HG03095 (cell line): ENCODE results near the gene EFNA3.

Source experiments
- ATAC-seq: cut with Tn5 transposase; IDR thresholded peaks from one replicate; pipeline ENCODE4 v1.9.1; 2021; ENCODE audit warnings: moderate library complexity; ENCODE audit not compliant: unreplicated experiment

Gene EFNA3

GRCh38 chr1:155048449-155049334 lies 29.9 kb upstream of the EFNA3 start:
- ATAC-seq = no peak

- ATAC-seq = no peak
Measured at GRCh38 chr1:155049651-155050559, 28.7 kb upstream of the EFNA3 start.

DNA sequence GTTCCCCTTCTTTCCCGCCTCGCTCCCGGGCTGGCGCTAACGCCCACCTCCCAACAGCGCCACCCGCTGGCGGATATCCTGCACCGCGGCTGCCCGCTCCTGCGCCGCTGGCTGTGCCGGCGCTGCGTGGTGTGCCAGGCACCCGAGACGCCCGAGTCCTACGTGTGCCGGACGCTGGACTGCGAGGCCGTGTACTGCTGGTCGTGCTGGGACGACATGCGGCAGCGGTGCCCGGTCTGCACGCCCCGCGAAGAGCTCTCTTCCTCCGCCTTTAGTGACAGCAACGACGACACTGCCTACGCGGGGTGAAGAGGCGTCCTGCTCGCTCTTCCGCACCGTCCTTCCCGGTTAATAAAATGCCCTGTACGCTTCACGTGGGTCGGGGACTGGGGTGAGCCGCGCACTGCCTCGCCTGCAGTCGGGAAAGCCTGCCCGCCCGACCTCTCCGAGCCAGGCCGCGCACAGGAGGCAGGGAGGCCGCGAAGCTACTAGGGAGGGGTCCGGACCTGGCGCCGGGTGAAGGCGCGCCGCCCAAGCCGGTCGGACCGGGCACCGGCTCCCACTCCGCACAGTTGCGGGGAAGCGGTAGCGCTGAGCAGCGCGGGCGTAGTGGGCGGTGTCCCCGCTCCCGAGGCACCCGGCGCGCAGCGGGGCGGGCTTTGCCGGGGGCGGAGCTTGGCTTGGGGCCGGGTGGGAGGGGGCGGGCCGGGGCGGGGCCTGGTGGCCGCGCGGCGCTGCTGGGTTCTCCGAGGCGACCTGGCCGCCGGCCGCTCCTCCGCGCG lies 27.9 kb upstream of the EFNA3 start, which contains the start of gene ADAM15:
Gene ADAM15, plus strand, starts transcription at position 757 of the 782 bp plus-strand sequence. CDS start 71 bp downstream, outside the sequence.
- peak; percentile 50 for ATAC-seq

DNA sequence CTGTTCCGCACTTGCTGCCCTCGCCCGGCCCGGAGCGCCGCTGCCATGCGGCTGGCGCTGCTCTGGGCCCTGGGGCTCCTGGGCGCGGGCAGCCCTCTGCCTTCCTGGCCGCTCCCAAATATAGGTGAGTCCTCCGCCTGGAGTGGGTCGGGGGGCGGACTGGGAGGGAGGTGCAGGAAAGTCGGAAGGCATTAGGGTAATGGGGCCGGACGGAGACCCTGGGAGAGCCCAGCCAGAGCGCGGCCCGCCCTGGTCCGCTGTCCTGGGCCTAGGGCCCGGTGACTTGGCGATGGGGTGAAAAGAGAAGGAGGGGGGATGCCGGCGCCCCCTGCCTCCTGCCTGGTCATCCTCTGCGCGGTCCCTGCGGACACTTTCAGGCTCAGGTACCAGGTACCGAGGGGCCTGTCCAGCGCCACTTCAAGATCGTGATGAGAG lies 27.3 kb upstream of the EFNA3 start:
- no peak for ATAC-seq

DNA sequence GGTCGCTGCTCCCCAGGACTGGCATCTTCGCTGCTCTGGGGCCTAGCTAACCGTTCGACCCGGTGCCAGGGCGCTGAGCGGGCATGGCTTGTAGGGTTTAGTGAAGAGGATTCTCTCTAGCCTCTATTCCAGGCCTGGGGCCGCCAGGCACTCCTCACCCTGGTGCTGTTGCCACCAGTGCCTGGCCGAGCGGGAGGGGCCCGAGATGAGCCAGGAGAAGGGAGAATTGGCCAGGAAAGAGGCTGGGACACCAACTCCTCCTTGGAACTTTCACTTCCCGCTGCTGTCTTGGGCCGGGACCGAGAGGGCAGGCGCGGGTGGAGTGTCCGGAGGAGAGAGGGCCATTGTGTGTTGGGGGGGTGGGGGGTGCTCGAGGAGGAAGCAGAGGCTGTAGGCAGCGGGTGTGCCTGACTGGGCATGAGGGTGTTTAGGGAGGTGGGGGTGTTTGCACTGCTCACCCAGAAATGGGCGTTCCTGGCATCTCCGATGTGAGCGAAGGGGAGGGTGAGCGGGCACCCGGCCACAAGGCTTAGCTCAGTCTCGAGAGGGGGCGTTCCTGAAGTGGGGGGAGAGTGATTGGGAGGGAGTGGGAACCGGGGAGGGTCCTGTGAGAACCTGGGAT lies 26.7 kb upstream of the EFNA3 start:
- no peak for ATAC-seq

DNA sequence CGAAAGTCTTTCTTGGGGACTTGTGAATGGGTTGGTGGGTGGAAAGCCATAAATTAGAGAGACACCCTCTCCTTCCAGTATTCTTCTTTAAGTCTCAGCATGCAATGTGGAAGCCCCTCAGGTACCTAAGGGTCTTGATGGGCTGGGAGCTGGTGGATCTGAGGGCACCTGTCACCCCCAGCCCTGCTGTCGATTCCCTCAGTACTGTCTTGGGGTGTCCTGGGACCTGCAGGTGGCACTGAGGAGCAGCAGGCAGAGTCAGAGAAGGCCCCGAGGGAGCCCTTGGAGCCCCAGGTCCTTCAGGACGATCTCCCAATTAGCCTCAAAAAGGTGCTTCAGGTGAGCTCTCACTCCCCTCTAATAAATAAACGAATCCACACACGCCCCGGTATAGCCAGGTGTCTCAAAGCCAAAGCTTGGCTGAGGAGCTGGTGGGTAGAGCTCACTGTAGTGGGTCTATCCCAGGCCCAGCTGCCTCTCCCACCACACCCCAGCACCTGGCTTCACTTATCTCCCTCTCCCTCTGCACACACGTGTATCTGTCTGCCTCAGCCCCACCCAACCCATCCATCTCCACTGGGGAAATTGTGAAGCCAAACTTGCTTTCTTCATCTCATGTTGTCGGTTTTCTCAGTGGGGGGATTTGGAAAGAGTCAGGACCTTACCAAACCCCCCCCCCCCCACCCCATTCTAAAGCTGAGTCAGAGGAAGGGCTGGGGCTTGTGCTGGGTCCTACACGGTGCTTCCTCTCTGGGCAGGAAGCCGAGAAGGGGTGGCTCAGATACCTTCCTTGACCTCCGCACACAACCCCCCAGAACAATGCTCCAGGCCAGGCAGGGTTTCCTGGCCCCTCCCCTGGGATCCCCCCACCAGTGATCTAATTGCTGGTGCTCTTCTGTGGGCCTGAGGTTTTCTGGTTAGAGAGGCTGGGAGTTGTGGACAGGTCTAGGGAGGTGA lies 25.9 kb upstream of the EFNA3 start:
- no peak for ATAC-seq

- ATAC-seq = no peak
Measured at GRCh38 chr1:155053531-155054105, 25.0 kb upstream of the EFNA3 start.

GRCh38 chr1:155057104-155057503 lies 21.5 kb upstream of the EFNA3 start:
- ATAC-seq = no peak

DNA sequence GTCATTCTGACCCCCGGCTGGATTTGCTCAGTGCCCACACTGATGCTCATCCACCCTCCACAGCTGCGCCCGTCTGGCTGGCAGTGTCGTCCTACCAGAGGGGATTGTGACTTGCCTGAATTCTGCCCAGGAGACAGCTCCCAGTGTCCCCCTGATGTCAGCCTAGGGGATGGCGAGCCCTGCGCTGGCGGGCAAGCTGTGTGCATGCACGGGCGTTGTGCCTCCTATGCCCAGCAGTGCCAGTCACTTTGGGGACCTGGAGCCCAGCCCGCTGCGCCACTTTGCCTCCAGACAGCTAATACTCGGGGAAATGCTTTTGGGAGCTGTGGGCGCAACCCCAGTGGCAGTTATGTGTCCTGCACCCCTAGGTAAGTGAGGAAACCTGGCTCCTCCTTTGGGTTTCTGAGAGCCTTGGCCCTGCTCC lies 20.8 kb upstream of the EFNA3 start:
- no peak for ATAC-seq

- ATAC-seq = no peak
Measured at GRCh38 chr1:155060736-155061135, 17.9 kb upstream of the EFNA3 start.

DNA sequence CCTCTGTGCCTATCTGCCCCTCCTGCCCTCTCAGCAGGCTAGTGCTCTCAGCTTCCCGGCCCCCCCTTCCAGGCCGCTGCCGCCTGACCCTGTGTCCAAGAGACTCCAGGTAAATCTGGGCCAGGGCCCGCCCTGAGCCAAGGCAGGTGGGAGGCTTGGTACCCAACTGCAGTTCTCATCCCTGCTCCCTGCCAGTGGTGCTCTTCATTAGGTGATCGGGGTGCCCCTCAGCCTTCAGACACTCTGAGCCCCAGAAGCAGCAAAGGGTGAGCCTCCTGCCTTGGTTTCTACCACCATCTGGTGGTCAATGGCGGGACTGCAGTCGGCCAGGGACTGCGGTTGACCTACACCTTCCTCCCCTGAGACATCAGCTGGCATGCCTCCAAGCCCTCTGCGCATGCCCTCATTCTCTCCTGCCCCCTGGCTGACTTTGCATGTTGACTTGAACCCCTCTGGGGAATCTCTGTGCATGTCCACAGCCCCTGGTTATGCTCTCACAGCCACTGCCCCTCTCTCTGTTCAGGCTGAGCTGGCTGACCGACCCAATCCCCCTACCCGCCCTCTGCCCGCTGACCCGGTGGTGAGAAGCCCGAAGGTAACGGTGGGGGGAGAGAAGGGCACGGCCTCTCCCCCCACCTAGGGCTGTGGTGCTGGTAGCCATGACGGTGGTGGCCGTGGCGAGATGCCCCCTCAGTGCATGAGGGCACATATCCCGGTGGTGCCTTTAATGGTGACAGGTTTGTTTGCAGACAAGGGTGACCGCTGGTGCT lies 17.1 kb upstream of the EFNA3 start:
- peak; percentile 40 for ATAC-seq

DNA sequence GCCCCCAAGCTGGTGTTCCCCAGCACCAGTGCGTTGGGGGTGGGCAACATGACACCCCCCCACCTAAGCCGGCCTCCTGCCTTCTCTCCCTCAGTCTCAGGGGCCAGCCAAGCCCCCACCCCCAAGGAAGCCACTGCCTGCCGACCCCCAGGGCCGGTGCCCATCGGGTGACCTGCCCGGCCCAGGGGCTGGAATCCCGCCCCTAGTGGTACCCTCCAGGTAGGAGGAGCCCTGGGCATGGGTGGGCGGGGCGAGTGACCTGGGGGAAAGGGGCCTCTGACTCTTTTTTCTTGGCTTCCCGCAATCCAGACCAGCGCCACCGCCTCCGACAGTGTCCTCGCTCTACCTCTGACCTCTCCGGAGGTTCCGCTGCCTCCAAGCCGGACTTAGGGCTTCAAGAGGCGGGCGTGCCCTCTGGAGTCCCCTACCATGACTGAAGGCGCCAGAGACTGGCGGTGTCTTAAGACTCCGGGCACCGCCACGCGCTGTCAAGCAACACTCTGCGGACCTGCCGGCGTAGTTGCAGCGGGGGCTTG lies 16.4 kb upstream of the EFNA3 start:
- ATAC-seq = no peak

- ATAC-seq = no peak
Measured at GRCh38 chr1:155062702-155063411, 15.8 kb upstream of the EFNA3 start.

DNA sequence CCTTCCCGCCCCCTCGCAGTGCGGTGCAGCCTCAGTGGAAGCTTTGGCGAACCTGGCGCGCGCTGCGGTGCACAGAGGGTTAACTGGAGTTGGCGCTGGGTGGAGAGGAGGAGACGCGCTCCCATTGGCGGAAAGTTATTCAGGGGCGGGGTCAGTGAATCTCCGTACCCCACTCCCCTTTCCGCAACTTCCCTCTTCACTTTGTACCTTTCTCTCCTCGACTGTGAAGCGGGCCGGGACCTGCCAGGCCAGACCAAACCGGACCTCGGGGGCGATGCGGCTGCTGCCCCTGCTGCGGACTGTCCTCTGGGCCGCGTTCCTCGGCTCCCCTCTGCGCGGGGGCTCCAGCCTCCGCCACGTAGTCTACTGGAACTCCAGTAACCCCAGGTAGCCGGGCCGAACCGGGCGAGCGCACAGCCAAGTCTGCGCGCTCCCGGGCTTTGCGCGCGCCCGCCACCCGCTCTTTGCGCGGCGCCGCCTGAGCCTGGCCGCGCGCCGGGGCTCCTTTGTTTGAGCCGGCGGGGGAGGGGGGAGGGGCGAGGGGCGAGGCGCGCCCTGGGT lies 15.0 kb upstream of the EFNA3 start, which contains the start of gene EFNA4:
Gene EFNA4, plus strand, starts transcription at position 191 of the 561 bp plus-strand sequence. Its CDS starts 84 bp downstream, at position 275.
- peak; percentile 64 for ATAC-seq

DNA sequence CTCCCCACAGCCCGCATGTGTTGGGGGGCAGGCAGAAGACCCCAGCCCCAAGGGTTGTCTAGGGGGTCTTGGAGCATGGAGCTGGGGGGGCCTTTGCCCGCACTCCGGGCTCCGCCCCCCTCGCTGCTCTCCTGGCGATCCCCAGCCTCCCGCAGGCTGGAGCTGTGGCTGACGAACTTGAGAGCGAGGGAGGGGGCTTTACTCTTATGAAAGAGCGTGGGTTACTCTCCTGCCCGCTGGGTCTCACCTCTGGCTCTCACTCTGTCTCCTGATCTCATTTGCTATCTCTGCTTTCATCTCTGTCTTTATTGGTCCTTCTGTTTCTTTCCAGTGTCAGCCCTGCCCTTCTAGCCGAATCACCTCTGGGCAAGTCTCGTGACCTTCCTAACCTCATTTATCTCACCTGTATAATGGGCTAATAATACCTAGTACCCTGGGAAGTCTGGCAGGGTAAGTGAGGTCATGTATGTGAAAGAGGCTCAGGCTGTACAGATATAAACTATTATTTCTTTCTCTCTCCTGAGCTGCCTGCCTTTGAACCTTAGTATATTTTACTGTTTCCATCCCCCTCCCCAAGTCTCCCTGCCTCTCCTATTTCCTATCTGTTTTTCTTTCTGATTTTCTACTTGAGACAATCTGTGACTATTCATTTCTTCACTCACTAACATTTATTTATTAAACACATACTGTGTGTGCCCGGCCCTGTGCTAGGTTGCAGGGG lies 14.4 kb upstream of the EFNA3 start:
- no peak for ATAC-seq

DNA sequence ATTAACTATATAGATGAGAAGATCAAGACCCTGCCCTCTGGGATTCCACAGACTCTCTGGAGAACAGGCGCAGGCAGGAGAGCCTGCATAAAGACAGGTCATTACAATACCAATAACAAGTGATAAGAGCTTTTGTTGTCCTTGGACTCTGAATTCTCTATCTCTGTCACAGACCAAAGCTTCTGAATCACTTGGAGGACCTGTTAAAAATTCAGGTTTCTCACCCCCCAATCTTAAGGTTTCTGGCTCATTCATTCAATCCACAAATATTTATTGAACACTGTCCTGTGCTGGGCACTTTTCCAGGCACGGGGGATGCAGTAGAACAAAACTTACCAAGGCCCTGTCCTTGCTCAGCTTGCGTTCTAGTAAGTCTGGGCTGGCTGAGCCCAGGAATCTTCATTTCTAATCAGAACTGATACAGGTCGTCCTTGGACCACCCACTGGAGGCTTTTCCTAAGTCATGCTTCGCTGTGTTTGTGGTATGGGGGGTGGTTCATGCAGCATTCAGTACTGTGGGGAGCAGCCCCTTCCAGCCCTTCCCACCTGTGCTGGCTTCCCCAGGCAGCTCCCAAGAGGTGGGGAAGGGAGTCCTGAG lies 13.7 kb upstream of the EFNA3 start:
- ATAC-seq = no peak
